ENCODE results near the gene ABI1.

- TF ChIP-seq, protein P1, sequence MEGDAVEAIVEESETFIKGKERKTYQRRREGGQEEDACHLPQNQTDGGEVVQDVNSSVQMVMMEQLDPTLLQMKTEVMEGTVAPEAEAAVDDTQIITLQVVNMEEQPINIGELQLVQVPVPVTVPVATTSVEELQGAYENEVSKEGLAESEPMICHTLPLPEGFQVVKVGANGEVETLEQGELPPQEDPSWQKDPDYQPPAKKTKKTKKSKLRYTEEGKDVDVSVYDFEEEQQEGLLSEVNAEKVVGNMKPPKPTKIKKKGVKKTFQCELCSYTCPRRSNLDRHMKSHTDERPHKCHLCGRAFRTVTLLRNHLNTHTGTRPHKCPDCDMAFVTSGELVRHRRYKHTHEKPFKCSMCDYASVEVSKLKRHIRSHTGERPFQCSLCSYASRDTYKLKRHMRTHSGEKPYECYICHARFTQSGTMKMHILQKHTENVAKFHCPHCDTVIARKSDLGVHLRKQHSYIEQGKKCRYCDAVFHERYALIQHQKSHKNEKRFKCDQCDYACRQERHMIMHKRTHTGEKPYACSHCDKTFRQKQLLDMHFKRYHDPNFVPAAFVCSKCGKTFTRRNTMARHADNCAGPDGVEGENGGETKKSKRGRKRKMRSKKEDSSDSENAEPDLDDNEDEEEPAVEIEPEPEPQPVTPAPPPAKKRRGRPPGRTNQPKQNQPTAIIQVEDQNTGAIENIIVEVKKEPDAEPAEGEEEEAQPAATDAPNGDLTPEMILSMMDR (IDR thresholded peaks at IDR 0.05), result no peak
- TF ChIP-seq POLR2A (IDR thresholded peaks at IDR 0.05), result no peak
Observed at GRCh38 chr10:26809973-26810372, 50.8 kb downstream of the ABI1 start.

Measured in transverse colon (tissue), 3 donors.